Measurements from ENCODE around the gene AGAP1.

- no peak for TF ChIP-seq CTCF (IDR thresholded peaks at IDR 0.05 in 8 of 11, conservative IDR thresholded peaks at IDR 0.05 in 3 of 11)
- no peak for TF ChIP-seq POLR2AphosphoS5 (IDR thresholded peaks at IDR 0.05)
These were observed 308.7 kb downstream of the AGAP1 start for GRCh38 chr2:235802542-235802941.

Measured in spleen (tissue), 7 donors.